Vagina (tissue), 2 donors: Measurements from ENCODE around the gene CEMIP.

Experiments used
- POLR2A ChIP-seq, 2 donors: fragments of 450-650 bp; IDR thresholded peaks; one replicate each; pipeline ENCODE4 v1.6.1; 2017; ENCODE audit warnings: antibody characterized with exemption in 2 of 2, mild to moderate bottlenecking in 2 of 2, moderate library complexity in 2 of 2
- POLR2AphosphoS5 ChIP-seq, 2 donors: sonication (generic); formaldehyde crosslinking; IDR thresholded peaks; one replicate each; pipeline ENCODE4 v1.9.0; 2017; ENCODE audit warnings: antibody characterized with exemption in 2 of 2, mild to moderate bottlenecking in 2 of 2, low read depth in 1 of 2; ENCODE audit not compliant: insufficient read depth in 1 of 2
- TF ChIP-seq, protein P1 (sequence below), 3 experiments: fragments of 450-650 bp in 2 of 3; fragments of 200-600 bp in 1 of 3; sonication (generic) in 1 of 3; IDR thresholded peaks; one replicate each; pipeline ENCODE4 v1.5.1; 2017 to 2019; ENCODE audit warnings: antibody characterized with exemption in 3 of 3, mild to moderate bottlenecking in 2 of 3, moderate library complexity in 2 of 3

DNA sequence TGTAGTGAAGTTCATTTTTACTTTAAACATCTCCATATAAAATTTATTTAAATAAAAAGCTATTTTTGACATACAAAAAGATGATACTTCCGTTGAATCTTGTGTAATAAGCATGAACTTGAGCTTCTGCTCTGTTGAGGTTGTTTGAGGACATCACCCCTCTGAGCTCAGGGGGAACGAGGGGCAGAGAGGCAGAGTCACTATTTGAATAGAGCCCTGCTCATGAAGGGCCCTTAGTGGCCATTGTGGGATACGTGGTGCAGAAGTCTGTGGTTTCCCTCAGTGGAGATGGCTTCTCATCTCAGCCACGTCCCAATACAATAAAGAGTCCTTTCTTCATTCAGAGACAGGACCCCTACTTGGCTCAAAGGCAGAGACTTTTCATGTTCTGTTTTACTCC lies 10.6 kb downstream of the CEMIP start:
- TF ChIP-seq, protein P1, sequence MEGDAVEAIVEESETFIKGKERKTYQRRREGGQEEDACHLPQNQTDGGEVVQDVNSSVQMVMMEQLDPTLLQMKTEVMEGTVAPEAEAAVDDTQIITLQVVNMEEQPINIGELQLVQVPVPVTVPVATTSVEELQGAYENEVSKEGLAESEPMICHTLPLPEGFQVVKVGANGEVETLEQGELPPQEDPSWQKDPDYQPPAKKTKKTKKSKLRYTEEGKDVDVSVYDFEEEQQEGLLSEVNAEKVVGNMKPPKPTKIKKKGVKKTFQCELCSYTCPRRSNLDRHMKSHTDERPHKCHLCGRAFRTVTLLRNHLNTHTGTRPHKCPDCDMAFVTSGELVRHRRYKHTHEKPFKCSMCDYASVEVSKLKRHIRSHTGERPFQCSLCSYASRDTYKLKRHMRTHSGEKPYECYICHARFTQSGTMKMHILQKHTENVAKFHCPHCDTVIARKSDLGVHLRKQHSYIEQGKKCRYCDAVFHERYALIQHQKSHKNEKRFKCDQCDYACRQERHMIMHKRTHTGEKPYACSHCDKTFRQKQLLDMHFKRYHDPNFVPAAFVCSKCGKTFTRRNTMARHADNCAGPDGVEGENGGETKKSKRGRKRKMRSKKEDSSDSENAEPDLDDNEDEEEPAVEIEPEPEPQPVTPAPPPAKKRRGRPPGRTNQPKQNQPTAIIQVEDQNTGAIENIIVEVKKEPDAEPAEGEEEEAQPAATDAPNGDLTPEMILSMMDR (IDR thresholded peaks at IDR 0.05), result no peak
- TF ChIP-seq POLR2AphosphoS5 (IDR thresholded peaks at IDR 0.05; ENCODE audit: insufficient read depth in 1 of 2, low read depth in 1 of 2), result no peak
- no peak for TF ChIP-seq POLR2A (IDR thresholded peaks at IDR 0.05)
